DND-41 (cell line): ENCODE results near the gene ERO1B.

ENCODE experiments used
- EZH2 ChIP-seq: IDR thresholded peaks from 3 replicates; pipeline ENCODE4 v1.6.1; 2012; ENCODE audit warnings: borderline replicate concordance, low read depth, mild to moderate bottlenecking, moderate library complexity, low read length, inconsistent platforms; ENCODE audit not compliant: severe bottlenecking
- TF ChIP-seq, protein P1 (sequence below): IDR thresholded peaks from 2 replicates; pipeline ENCODE4 v1.5.1; 2012; ENCODE audit warnings: borderline replicate concordance, low read length, moderate library complexity, mild to moderate bottlenecking; ENCODE audit not compliant: poor library complexity, severe bottlenecking; ENCODE audit errors: extremely low read depth

- TF ChIP-seq, protein P1, sequence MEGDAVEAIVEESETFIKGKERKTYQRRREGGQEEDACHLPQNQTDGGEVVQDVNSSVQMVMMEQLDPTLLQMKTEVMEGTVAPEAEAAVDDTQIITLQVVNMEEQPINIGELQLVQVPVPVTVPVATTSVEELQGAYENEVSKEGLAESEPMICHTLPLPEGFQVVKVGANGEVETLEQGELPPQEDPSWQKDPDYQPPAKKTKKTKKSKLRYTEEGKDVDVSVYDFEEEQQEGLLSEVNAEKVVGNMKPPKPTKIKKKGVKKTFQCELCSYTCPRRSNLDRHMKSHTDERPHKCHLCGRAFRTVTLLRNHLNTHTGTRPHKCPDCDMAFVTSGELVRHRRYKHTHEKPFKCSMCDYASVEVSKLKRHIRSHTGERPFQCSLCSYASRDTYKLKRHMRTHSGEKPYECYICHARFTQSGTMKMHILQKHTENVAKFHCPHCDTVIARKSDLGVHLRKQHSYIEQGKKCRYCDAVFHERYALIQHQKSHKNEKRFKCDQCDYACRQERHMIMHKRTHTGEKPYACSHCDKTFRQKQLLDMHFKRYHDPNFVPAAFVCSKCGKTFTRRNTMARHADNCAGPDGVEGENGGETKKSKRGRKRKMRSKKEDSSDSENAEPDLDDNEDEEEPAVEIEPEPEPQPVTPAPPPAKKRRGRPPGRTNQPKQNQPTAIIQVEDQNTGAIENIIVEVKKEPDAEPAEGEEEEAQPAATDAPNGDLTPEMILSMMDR: no peak
- no peak for TF ChIP-seq EZH2
Observed at GRCh38 chr1:236207121-236207520, 74.6 kb downstream of the ERO1B start.
